PC-3 (cell line): Measurements from ENCODE around the gene COL1A1. TPM values are rescaled to one million over a fixed set of nuclear protein-coding genes. Genes with fewer than 3 reads are reported as not detected.

Experiments
- ATAC-seq: fragments of 200-7000 bp; cut with Tn5 transposase; 2 replicates; pipeline ENCODE4 v1.9.1; 2020; ENCODE audit warnings: mild to moderate bottlenecking, moderate library complexity
- BruUV-seq: library from RNA; stranded (reverse); fragments of 400-500 nt; replicated peaks from 2 replicates; lab custom pipeline; 2021; lab: Mats Ljungman, UMichigan
- CTCF ChIA-PET: fragments of 300-600 bp; sonication (Branson Sonifier 250); formaldehyde crosslinking; loops from one replicate; lab custom pipeline; 2022; ENCODE audit warnings: antibody characterized with exemption; lab: Charles Lee
- POLR2A ChIA-PET: fragments of 300-600 bp; sonication (Branson Sonifier 250); formaldehyde crosslinking; loops from one replicate; lab custom pipeline; 2022; ENCODE audit warnings: antibody characterized with exemption; ENCODE audit not compliant: unreplicated experiment; lab: Charles Lee
- DNase-seq: peaks from one replicate; pipeline ENCODE4 v3.0.0-alpha.2; 2015
- H2AFZ ChIP-seq: fragments of 300-600 bp; sonication (generic); 2 replicates; pipeline ENCODE4 v1.6.0; 2016; ENCODE audit warnings: antibody characterized with exemption, low read length
- H3F3A ChIP-seq: fragments of 300-600 bp; sonication (generic); one replicate; pipeline ENCODE4 v1.6.0; 2017; ENCODE audit warnings: antibody characterized with exemption, low read length, control low read depth, mild to moderate bottlenecking; ENCODE audit not compliant: unreplicated experiment
- H3K27ac ChIP-seq: fragments of 300-600 bp; sonication (generic); 2 replicates; pipeline ENCODE4 v1.5.1; 2016; ENCODE audit warnings: mild to moderate bottlenecking, low read length
- H3K27me3 ChIP-seq: fragments of 300-600 bp; sonication (generic); 2 replicates; pipeline ENCODE4 v1.6.1; 2016; ENCODE audit warnings: low read length, mixed read lengths
- H3K36me3 ChIP-seq: fragments of 300-600 bp; sonication (generic); 2 replicates; pipeline ENCODE4 v1.6.1; 2016; ENCODE audit warnings: low read depth, mixed run types, low read length, mixed read lengths
- H3K4me1 ChIP-seq: fragments of 300-600 bp; sonication (generic); 2 replicates; pipeline ENCODE4 v1.5.1; 2016; ENCODE audit warnings: low read length; ENCODE audit not compliant: insufficient read depth
- H3K4me2 ChIP-seq: fragments of 300-600 bp; sonication (generic); 2 replicates; pipeline ENCODE4 v1.6.0; 2016; ENCODE audit warnings: low read length
- H3K4me3 ChIP-seq: fragments of 300-600 bp; sonication (generic); 2 replicates; pipeline ENCODE4 v1.5.1; 2016; ENCODE audit warnings: mild to moderate bottlenecking, low read length, mixed read lengths
- H3K79me2 ChIP-seq: fragments of 300-600 bp; sonication (generic); 2 replicates; pipeline ENCODE4 v1.6.1; 2017; ENCODE audit warnings: low read length, mixed read lengths
- H3K9ac ChIP-seq: fragments of 300-600 bp; sonication (generic); 2 replicates; pipeline ENCODE4 v1.6.0; 2016; ENCODE audit warnings: mild to moderate bottlenecking, low read length
- H3K9me2 ChIP-seq: fragments of 300-600 bp; sonication (generic); replicated peaks from 2 replicates; pipeline ENCODE4 v1.6.1; 2016; ENCODE audit warnings: mixed run types, low read length, mixed read lengths
- H3K9me3 ChIP-seq: fragments of 300-600 bp; sonication (generic); 2 replicates; pipeline ENCODE4 v1.6.1; 2016; ENCODE audit warnings: low read length, mixed read lengths
- H4K20me1 ChIP-seq: fragments of 300-600 bp; sonication (generic); 2 replicates; pipeline ENCODE4 v1.6.1; 2016; ENCODE audit warnings: low read length, mixed read lengths
- EZH2 ChIP-seq: fragments of 300-600 bp; sonication (generic); IDR thresholded peaks from one replicate; pipeline ENCODE4 v1.6.1; 2017; ENCODE audit warnings: antibody characterized with exemption, mild to moderate bottlenecking, low read length; ENCODE audit not compliant: unreplicated experiment
- EZH2phosphoT487 ChIP-seq: fragments of 300-600 bp; sonication (generic); IDR thresholded peaks from 2 replicates; pipeline ENCODE4 v1.6.1; 2018; ENCODE audit warnings: mild to moderate bottlenecking, antibody characterized with exemption, low read length, borderline replicate concordance
- intact Hi-C: fragments of 100-400 bp; cut with micrococcal nuclease; formaldehyde crosslinking; loops from 2 replicates; pipeline ENCODE4 v1.9.0; 2023
- total RNA-seq: library from RNA; depleted of rRNA; stranded (reverse); fragments of >200 nt; gene quantifications from 2 replicates; pipeline ENCODE4 v1.2.3, GENCODE V29; 2014
- TF ChIP-seq, protein P1 (sequence below): fragments of 300-600 bp; sonication (generic); conservative IDR thresholded peaks from 2 replicates; pipeline ENCODE4 v1.5.1; 2017; ENCODE audit warnings: antibody characterized with exemption, low read depth, mild to moderate bottlenecking, low read length

COL1A1 gene
- total RNA-seq, 1 experiment from 2014 or later = 30.6 TPM

DNA sequence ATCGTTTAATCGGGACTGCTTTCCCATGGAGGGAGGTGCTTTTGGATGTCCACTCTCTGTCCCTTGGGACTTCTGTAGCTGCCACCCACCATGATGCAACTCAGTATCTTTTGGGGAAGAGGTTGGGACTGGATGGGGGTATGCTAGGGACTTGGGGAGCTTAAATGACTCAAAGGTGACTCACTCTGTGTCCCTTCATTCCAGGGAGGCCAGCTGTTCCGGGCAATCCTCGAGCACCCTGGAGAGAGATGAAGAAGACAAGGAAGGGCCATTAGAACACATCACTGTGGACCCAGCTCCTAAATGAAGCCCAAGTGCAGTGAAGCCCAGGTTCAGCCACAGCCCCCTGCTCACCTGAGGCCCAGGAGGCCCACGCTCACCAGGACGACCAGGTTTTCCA, 4.6 kb downstream of the COL1A1 start:
- Histone ChIP-seq H3K9me2 (no peaks in the 10 kb centered on the region), H3K4me2 (no peak overlapping the region), H3K9me3 (no peaks in the 10 kb centered on the region), H3K27ac (no peak overlapping the region), H3K4me3 (no peak overlapping the region), H4K20me1 (no peaks in the 10 kb centered on the region), H3K36me3 (no peaks in the 10 kb centered on the region), H3K9ac (no peak overlapping the region), H3K79me2 (no peaks in the 10 kb centered on the region), H3K27me3 (0 out of 2 replicates have a peak, but pooled peaks cover 6% of the 10 kb centered on the region), H3K4me1 (peaks cover 18% of the 10 kb centered on the region), H2AFZ (no peak overlapping the region), H3F3A (no peaks in the 10 kb centered on the region)
- DNase-seq = no peak
- no peak for ATAC-seq
- intact Hi-C loops = no loop called here
- CTCF ChIA-PET = interaction anchor here (0.5 to 0.7 kb wide), 3 partner anchors 27 to 102 kb away, joined by 3 to 6 read pairs (median 5); no protein-coding TSS in a partner anchor
- no TSS peak for BruUV-seq
- TF ChIP-seq, protein P1, sequence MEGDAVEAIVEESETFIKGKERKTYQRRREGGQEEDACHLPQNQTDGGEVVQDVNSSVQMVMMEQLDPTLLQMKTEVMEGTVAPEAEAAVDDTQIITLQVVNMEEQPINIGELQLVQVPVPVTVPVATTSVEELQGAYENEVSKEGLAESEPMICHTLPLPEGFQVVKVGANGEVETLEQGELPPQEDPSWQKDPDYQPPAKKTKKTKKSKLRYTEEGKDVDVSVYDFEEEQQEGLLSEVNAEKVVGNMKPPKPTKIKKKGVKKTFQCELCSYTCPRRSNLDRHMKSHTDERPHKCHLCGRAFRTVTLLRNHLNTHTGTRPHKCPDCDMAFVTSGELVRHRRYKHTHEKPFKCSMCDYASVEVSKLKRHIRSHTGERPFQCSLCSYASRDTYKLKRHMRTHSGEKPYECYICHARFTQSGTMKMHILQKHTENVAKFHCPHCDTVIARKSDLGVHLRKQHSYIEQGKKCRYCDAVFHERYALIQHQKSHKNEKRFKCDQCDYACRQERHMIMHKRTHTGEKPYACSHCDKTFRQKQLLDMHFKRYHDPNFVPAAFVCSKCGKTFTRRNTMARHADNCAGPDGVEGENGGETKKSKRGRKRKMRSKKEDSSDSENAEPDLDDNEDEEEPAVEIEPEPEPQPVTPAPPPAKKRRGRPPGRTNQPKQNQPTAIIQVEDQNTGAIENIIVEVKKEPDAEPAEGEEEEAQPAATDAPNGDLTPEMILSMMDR = no peak
- TF ChIP-seq EZH2 (no peak), EZH2phosphoT487 (no peak)
- POLR2A ChIA-PET = no interaction called here

DNA sequence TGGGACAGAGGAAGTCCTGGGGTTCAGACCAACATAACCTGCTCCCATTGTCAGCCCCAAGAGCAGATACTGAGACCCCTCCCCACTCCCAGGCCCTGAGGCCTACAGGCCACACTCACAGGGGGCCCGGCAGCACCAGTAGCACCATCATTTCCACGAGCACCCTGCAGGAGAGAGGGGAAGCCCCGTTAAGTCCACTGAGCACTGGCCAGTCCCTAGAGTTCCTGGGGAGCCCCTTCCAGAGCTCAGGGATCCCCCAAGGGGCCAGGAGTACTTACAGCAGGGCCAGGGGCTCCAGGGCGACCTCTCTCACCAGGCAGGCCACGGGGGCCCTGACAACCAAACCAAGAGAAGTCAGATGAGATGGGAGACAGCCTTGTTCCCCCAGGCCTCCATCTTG, 5.4 kb downstream of the COL1A1 start:
- ATAC-seq = no peak
- no peak for DNase-seq
- Histone ChIP-seq H3K4me3 (no peak overlapping the region), H3K4me1 (peaks cover 14% of the 10 kb centered on the region), H3F3A (no peaks in the 10 kb centered on the region), H3K27ac (no peak overlapping the region), H3K27me3 (no peaks in the 10 kb centered on the region), H3K9me2 (no peaks in the 10 kb centered on the region), H3K4me2 (no peak overlapping the region), H3K79me2 (no peaks in the 10 kb centered on the region), H4K20me1 (no peaks in the 10 kb centered on the region), H2AFZ (no peak overlapping the region), H3K9ac (no peak overlapping the region), H3K9me3 (no peaks in the 10 kb centered on the region), H3K36me3 (no peaks in the 10 kb centered on the region; the same call in 1 of the 2 replicates)
- ChIA-PET POLR2A (no interaction called here), CTCF (interaction anchor here (0.6 kb wide), 1 partner anchor 28 kb away, joined by 3 read pairs; no protein-coding TSS in a partner anchor)
- BruUV-seq = no TSS peak
- intact Hi-C loops = no loop called here
- TF ChIP-seq, protein P1 = no peak
- TF ChIP-seq EZH2 (no peak), EZH2phosphoT487 (no peak)

DNA sequence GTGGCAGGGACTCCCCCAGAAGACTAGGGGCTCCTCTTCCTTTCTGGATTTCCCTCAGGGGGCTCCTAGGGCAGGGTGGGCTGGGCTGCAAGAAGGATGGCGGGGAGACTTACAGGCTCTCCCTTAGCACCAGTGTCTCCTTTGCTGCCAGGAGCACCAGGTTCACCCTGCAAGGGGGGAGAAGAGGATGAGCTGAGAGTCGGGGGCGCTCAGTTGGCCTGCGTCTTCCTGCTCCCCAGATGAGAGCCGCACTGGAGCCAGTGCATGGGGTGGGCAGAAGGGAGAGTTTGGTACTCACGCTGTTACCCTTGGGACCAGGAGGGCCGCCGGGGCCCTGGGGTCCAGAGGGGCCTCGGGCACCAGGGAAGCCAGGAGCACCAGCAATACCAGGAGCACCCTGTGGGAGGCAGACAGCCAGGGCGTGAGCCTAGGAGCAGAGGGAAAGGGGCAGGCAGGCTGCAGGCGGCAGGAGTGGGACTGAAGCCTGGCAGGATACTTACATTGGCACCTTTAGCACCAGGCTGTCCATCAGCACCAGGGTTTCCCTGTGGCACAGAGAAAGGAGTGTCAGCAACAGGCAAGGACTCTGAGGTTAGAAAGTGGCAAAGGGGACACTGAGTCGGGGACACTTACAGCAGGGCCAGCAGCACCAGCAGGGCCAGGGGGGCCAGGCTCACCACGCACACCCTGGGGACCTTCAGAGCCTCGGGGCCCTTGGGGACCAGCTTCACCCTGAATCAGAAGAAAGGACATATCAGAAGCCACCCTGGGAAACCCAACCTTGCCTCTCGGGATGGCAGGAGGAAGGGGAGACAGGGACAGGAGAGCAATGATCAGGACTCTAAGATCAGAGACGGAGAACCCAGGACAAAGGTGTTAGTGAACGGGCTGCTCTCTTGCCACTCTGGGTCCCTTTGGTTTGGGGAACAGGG, 6.2 kb downstream of the COL1A1 start:
- Histone ChIP-seq H3K79me2 (no peaks in the 10 kb centered on the region), H3K27me3 (no peaks in the 10 kb centered on the region), H3K4me1 (peaks cover 11% of the 10 kb centered on the region), H3K9me3 (no peaks in the 10 kb centered on the region), H3F3A (no peaks in the 10 kb centered on the region), H4K20me1 (no peaks in the 10 kb centered on the region), H3K36me3 (no peaks in the 10 kb centered on the region; the same call in 1 of the 2 replicates), H2AFZ (no peak overlapping the region), H3K4me3 (no peak overlapping the region), H3K4me2 (no peak overlapping the region), H3K9ac (no peak overlapping the region), H3K27ac (no peak overlapping the region), H3K9me2 (no peaks in the 10 kb centered on the region)
- intact Hi-C loops = no loop called here
- DNase-seq (no peak), ATAC-seq (no peak)
- TF ChIP-seq EZH2 (no peak), EZH2phosphoT487 (no peak)
- TF ChIP-seq, protein P1 = peak; percentile 30; the same call in 1 of the 2 replicates
- no TSS peak for BruUV-seq
- ChIA-PET CTCF (no interaction called here), POLR2A (no interaction called here)
